ENCODE measurements around the gene STK24.

DNA sequence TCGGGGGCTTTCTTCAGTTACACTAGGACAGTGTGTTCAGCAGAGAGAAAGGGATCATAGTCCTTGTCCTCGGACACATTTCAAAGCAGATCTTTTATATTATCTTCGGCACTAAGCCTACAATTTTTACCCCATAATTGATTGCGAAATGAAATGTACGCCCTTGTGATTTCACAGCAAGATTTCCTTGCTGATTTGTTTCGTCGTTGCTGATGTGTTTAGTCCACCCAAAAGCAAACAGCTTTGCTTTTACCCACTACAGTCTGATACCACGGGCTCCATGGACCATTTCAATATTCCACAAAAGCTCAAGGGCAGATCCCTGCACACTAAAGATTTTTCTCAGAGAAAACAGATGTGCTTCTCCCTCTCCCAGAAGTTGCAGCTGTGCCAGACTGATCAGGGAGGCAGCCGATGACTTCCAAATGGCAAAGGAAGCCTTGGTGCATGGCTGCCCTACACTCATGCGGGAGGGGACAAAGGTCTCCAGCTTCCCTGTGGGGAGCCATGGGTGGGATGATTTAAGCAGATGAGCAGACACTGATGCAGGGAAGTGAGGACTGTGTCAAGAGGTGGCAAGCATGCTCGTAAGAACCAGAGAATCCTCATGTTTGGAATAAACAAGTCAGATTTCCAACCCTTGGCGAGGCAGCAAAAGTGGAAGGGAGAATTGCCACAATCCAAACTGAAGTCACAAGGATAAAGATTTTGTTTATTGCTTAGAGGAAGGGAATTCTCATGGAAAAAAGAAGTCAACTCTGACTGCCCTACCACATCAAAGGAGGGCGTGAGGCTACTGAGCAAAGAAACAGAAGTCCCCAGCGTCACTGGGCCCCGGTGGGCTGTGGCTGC is 81.1 kb downstream of the STK24 start:
- no peak for TF ChIP-seq POLR2A (IDR thresholded peaks at IDR 0.05)
- no peak for TF ChIP-seq CTCF (IDR thresholded peaks at IDR 0.05)
